HG03025 (cell line): ENCODE results near the gene TMEM123.
"Not testable (repeated sequence)": the region's sequence is repeated elsewhere in the genome, so short reads cannot be mapped to it uniquely, and the experiment has no call there.

Source experiments
- ATAC-seq: cut with Tn5 transposase; IDR thresholded peaks from one replicate; pipeline ENCODE4 v1.9.1; 2021; ENCODE audit warnings: mild to moderate bottlenecking, moderate library complexity; ENCODE audit not compliant: unreplicated experiment, low FRiP score

TMEM123 gene

DNA sequence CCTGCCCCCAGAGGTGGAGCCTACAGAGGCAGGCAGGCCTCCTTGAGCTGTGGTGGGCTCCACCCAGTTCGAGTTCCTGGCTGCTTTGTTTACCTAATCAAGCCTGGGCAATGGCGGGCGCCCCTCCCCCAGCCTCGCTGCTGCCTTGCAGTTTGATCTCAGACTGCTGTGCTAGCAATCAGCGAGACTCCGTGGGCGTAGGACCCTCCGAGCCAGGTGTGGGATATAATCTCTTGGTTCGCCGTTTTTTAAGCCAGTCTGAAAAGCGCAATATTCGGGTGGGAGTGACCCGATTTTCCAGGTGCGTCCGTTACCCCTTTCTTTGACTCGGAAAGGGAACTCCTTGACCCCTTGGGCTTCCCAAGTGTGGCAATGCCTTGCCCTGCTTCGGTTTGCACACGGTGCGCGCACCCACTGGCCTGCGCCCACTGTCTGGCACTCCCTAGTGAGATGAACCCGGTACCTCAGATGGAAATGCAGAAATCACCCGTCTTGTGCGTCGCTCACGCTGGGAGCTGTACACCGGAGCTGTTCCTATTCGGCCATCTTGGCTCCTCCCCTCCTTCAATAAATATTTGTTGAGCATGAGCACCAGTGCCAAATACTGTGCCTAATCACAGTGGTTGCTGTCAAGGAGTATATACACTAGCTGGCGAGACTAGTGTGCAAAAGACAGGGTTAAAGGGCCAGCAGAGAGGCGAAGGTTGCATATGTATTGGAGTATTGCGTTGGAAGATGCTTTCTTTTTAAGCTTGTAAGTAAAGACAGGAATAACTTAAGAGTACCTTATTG, 77.7 kb downstream of the TMEM123 start:
- ATAC-seq: not testable (repeated sequence)

DNA sequence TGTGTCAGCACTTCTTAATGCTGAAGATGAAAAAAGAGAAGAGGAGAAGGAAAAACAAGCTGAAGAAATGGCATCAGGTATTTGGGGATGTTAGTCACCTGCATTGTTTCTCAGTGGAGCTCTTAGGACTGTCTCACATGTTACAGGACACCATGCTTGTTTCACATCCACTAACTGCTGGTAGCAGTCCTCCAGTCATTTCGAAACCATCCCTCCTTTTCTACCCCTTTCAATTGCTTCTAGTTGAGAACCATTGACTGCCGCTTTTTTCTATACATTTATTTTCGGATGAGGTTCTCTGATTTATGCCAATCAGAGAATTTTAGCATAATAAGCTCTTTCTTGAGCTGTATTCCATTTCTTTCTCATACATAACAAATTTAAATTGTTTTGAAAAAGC, 84.1 kb downstream of the TMEM123 start:
- peak; percentile 100 for ATAC-seq

- ATAC-seq: no peak
These were observed 85.2 kb downstream of the TMEM123 start for GRCh38 chr11:102367364-102367763.

GRCh38 chr11:102364991-102365390, 87.6 kb downstream of the TMEM123 start:
- no peak for ATAC-seq

DNA sequence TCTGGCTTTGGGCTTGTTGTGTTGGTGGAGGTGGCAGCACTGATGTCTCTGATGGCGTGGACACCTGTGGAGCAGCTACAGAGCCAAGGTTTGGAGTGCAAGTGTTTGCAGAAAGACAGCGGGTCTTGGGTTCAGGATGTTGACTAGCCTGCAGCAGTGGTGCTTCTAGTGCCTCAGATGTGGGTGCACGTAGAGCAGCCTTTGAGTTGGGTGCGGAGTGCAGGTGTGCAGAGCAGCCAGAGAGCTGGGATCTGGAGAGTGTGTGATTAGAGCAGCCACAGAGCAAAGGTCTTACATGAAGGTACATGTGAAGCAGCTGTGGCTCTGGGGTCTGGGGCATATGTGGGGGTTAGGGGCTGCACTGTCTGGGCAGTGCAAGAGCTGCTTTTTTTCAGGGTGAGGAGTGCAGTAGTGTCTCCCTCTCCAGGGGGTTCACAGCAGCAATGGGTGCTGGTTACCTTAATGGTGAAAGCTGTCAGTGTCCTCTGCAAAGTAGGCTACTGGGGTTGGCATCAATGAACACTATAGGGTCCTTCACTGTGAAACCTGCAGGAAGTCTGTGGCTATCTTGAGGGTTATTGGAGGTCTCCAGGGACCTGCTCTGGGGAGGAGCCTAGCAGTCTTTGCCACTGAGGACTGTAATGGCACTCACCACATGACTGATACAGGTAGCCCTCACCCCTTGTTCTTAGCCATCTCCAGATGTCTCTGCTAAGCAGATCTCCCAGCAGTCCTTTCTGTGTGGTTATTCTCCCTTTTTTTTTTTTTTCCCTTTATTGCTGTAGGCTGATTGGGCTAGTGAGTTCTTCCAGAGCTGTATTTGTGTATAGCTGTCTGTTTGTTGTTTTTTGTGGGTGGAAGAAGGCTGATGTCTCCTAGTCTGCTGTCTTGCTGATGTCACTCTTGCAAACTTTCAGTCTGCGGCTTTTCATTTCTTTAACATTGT, 91.2 kb downstream of the TMEM123 start:
- no peak for ATAC-seq

- no peak for ATAC-seq
These were observed 91.9 kb downstream of the TMEM123 start for GRCh38 chr11:102360681-102361080.

- ATAC-seq: no peak
These were observed 93.2 kb downstream of the TMEM123 start for GRCh38 chr11:102359372-102359771.

GRCh38 chr11:102357116-102357515, 95.4 kb downstream of the TMEM123 start:
- no peak for ATAC-seq

- peak; percentile 16 for ATAC-seq
These were observed 104.8 kb downstream of the TMEM123 start for GRCh38 chr11:102347462-102348370.

DNA sequence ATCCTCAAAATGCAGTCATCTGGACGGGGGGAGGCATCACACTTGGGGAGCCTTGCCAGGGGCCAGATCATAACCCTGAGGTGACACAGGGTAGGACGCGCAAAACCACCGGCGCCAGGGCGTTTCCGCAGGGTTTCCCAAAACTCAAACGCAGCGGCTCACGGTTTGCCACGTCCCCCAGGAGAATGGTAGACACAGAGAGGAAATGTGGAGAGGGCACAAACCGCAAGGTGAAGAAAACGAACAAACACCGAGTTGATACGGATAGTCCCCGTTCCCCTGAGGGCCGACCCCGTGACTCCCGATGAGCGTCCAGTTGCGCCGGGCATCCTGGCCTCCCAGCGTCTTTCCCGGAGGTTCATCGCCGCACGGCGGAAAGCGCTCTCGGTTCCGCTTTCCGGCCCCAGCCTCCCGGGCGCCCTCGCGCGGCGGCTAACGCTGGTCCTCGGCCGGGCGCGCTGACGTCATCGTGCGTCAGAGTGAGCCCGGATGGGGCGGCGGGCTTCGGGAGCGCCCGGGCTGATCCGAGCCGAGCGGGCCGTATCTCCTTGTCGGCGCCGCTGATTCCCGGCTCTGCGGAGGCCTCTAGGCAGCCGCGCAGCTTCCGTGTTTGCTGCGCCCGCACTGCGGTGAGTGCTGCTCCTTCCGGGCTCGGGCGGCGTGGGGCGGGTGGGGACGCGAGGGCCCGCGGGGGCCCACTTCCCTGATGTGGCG, 105.7 kb downstream of the TMEM123 start, which contains the start of gene BIRC2:
Gene BIRC2 (plus strand): TSS at position 467 of the 714 bp plus-strand sequence. CDS start 2,641 bp downstream, outside the sequence.
- peak; percentile 80 for ATAC-seq

GRCh38 chr11:102346456-102346747, 106.2 kb downstream of the TMEM123 start:
- no peak for ATAC-seq
